ENCODE results near the gene WFDC1. TPM values are rescaled to one million over a fixed set of nuclear protein-coding genes. Genes with fewer than 3 reads are reported as not detected.
"Not testable (repeated sequence)": the region's sequence is repeated elsewhere in the genome, so short reads cannot be mapped to it uniquely, and the experiment has no call there.

The WFDC1 gene
- total RNA-seq, 1 donor from 2014 or later, result 1.6 TPM

DNA sequence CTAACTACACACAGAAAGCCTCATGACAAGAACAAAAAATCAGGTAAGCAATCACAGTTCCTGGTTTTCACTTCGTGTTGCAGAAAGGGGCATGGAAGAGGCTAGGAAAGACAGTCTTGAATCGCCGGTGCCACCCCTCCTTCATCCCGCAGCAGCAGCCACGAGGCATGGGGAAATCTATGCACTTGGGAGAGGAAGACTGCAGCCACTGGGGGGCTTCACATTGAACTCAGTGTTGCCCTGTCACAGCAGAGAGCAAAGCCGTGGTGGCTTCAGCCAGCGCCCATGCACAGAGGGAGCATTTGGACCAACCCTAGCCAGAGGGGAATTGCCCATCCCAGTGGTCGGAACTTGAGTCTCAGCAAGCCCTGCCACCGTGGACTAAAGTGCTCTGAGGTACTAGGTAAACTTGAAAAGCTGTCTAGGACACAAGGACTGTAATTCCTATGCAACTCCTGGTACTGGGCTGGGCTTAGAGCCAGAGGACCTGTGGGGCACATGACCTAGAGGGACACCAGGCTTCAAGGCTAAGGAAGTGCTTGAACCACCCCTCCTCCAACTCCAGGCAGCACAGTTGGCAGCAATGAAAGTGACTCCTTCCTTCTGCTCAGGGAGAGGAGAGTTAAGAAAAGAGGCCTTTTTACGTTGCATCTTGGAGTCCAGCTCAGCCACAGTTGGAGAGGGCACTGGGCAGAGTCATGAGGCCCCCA is 38.5 kb downstream of the WFDC1 start:
- Histone ChIP-seq H3K9me3 (ENCODE audit: control insufficient read depth in 3 of 3, low read length in 3 of 3) (no peaks in the 10 kb centered on the region), H3K36me3 (ENCODE audit: control insufficient read depth in 3 of 3, insufficient read depth in 3 of 3, low read length in 3 of 3) (no peaks in the 10 kb centered on the region), H3K27ac (ENCODE audit: low read depth, low read length) (no peak overlapping the region), H3K9ac (ENCODE audit: low read depth in 1 of 3, low read length in 3 of 3) (no peak overlapping the region), H3K27me3 (ENCODE audit: control insufficient read depth in 3 of 3, insufficient read depth in 3 of 3, low read length in 3 of 3) (peaks cover 2 to 6% (median 3%) of the 10 kb centered on the region in 3 donors), H3K4me1 (ENCODE audit: control insufficient read depth in 3 of 3, insufficient read depth in 3 of 3, low read length in 3 of 3) (no peaks in the 10 kb centered on the region), H3K4me3 (ENCODE audit: low read length in 3 of 3) (no peak overlapping the region)

DNA sequence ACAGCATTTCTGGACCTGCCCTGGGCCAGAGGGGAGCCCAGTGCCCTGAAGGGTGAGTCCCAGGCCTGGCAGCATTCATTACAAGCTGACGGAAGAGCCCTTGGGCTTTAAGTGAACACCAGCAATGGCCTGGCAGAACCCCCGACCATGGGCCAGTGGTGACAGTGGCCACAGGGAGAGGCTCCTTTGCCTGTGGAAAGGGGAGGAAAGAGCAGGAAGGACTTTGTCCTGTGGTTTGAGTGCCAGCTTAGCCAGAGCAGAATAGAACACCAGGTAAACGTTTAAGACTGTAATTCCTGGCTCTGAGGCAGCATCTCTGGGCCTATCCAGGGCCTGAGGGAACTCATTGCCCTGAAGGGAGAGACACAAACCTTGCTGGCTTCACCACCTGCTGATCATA is 39.4 kb downstream of the WFDC1 start:
- Histone ChIP-seq H3K27ac (ENCODE audit: low read depth, low read length) (no peak overlapping the region), H3K4me3 (ENCODE audit: low read length in 3 of 3) (no peak overlapping the region), H3K9me3 (ENCODE audit: control insufficient read depth in 3 of 3, low read length in 3 of 3) (no peaks in the 10 kb centered on the region), H3K4me1 (ENCODE audit: control insufficient read depth in 3 of 3, insufficient read depth in 3 of 3, low read length in 3 of 3) (no peaks in the 10 kb centered on the region), H3K9ac (ENCODE audit: low read depth in 1 of 3, low read length in 3 of 3) (no peak overlapping the region), H3K36me3 (ENCODE audit: control insufficient read depth in 3 of 3, insufficient read depth in 3 of 3, low read length in 3 of 3) (no peaks in the 10 kb centered on the region), H3K27me3 (ENCODE audit: control insufficient read depth in 3 of 3, insufficient read depth in 3 of 3, low read length in 3 of 3) (peaks cover 3 to 6% (median 3%) of the 10 kb centered on the region in 3 donors)

DNA sequence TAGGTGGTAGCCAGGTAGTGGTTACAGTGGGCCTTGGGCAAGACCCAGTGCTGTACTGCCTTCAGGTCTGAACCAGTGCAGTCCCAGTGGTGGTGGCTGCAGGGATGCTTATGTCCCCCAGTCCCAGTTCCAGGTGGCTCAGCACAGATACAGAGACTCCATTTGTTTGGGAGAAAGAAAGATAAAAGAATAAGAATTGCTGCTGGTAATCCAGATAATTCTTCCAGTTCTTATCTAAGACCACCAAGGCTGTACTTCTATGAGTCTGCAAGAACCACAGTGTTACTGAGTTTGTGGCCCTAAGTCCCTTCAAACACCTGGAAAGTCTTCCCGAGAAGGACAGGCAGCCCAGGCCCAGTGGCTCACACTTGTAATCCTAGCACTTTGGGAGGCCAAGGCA is 39.8 kb downstream of the WFDC1 start:
- Histone ChIP-seq H3K9ac (ENCODE audit: low read depth in 1 of 3, low read length in 3 of 3) (no peak overlapping the region), H3K9me3 (ENCODE audit: control insufficient read depth in 3 of 3, low read length in 3 of 3) (no peaks in the 10 kb centered on the region), H3K4me3 (ENCODE audit: low read length in 3 of 3) (no peak overlapping the region), H3K27me3 (ENCODE audit: control insufficient read depth in 3 of 3, insufficient read depth in 3 of 3, low read length in 3 of 3) (peaks cover 3 to 6% (median 5%) of the 10 kb centered on the region in 3 donors), H3K4me1 (ENCODE audit: control insufficient read depth in 3 of 3, insufficient read depth in 3 of 3, low read length in 3 of 3) (no peaks in the 10 kb centered on the region), H3K36me3 (ENCODE audit: control insufficient read depth in 3 of 3, insufficient read depth in 3 of 3, low read length in 3 of 3) (no peaks in the 10 kb centered on the region), H3K27ac (ENCODE audit: low read depth, low read length) (no peak overlapping the region)

DNA sequence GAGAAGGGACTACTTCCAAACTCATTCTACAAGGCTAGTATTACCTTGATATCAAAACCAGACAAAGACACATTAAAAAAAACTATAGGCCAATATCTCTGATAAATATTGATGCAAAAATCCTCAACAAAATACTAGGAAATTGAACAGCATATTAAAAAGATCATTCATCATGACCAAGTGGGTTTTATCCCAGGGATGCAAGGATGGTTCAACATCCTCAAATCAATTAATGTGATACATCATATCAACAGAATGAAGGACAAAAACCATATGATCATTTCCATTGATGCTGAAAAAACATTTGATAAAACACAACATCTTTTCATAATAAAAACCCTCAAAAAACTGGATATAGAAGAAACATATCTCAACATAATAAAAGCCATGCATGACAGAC is 42.6 kb downstream of the WFDC1 start:
- not testable (repeated sequence) for H3K4me3 ChIP-seq (ENCODE audit: low read length in 3 of 3); H3K27ac ChIP-seq (ENCODE audit: low read depth, low read length); H3K9ac ChIP-seq (ENCODE audit: low read depth in 1 of 3, low read length in 3 of 3); H3K36me3 ChIP-seq (ENCODE audit: control insufficient read depth in 3 of 3, insufficient read depth in 3 of 3, low read length in 3 of 3); H3K4me1 ChIP-seq (ENCODE audit: control insufficient read depth in 3 of 3, insufficient read depth in 3 of 3, low read length in 3 of 3); H3K9me3 ChIP-seq (ENCODE audit: control insufficient read depth in 3 of 3, low read length in 3 of 3)
- peaks cover 0 to 14% (median 6%) of the 10 kb centered on the region in 3 donors for H3K27me3 ChIP-seq (ENCODE audit: control insufficient read depth in 3 of 3, insufficient read depth in 3 of 3, low read length in 3 of 3)

DNA sequence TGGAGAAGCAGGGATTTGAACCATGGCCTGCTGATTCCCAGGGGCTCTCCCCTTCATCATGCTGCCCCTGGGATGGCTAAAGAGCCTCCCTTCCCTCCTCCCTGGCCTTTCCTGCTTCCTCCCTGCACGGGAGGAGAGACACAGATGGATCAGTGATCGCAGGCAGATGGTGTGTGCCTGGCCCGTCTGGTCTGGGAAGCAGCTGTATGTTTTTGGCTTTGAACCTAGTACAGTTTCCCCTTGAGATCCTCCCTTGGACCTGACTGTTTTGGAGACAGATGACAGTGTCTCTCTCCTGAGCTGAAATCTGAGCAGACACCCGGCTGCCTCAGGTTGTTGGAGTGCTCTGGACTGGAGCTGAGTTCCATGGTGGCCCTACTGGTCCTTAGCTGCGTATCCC is 44.6 kb downstream of the WFDC1 start:
- H3K9ac ChIP-seq (ENCODE audit: low read depth in 1 of 3, low read length in 3 of 3), result no peak overlapping the region
- no peaks in the 10 kb centered on the region for H3K4me1 ChIP-seq (ENCODE audit: control insufficient read depth in 3 of 3, insufficient read depth in 3 of 3, low read length in 3 of 3)
- H3K36me3 ChIP-seq (ENCODE audit: control insufficient read depth in 3 of 3, insufficient read depth in 3 of 3, low read length in 3 of 3), result no peaks in the 10 kb centered on the region
- H3K27ac ChIP-seq (ENCODE audit: low read depth, low read length), result no peak overlapping the region
- no peaks in the 10 kb centered on the region for H3K9me3 ChIP-seq (ENCODE audit: control insufficient read depth in 3 of 3, low read length in 3 of 3)
- H3K4me3 ChIP-seq (ENCODE audit: low read length in 3 of 3), result no peak overlapping the region
- peaks cover 0 to 14% (median 6%) of the 10 kb centered on the region in 3 donors for H3K27me3 ChIP-seq (ENCODE audit: control insufficient read depth in 3 of 3, insufficient read depth in 3 of 3, low read length in 3 of 3)

DNA sequence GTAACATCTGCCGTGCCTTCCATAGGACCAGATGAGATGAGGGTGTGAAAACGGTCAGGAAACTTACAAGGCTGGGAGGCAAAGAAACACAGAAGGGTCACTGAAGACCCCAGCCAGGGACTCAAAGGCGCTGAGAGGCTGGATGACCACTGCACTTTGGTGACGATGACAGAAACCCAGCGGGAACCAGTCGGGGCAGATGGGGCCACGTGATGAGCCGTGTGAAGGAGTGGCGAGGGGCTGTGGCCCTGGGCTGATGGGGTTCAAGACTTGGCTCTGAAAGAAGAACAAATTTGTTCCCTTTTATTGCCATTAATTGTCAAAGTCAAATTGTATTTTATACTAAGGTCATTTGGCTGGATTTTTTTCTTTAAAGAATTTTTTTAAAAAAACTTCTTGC is 45.1 kb downstream of the WFDC1 start:
- H3K27ac ChIP-seq (ENCODE audit: low read depth, low read length), result no peak overlapping the region
- no peaks in the 10 kb centered on the region for H3K36me3 ChIP-seq (ENCODE audit: control insufficient read depth in 3 of 3, insufficient read depth in 3 of 3, low read length in 3 of 3)
- H3K4me3 ChIP-seq (ENCODE audit: low read length in 3 of 3), result no peak overlapping the region
- peaks cover 0 to 14% (median 6%) of the 10 kb centered on the region in 3 donors for H3K27me3 ChIP-seq (ENCODE audit: control insufficient read depth in 3 of 3, insufficient read depth in 3 of 3, low read length in 3 of 3)
- H3K9me3 ChIP-seq (ENCODE audit: control insufficient read depth in 3 of 3, low read length in 3 of 3), result no peaks in the 10 kb centered on the region
- H3K4me1 ChIP-seq (ENCODE audit: control insufficient read depth in 3 of 3, insufficient read depth in 3 of 3, low read length in 3 of 3), result no peaks in the 10 kb centered on the region
- H3K9ac ChIP-seq (ENCODE audit: low read depth in 1 of 3, low read length in 3 of 3), result no peak overlapping the region

DNA sequence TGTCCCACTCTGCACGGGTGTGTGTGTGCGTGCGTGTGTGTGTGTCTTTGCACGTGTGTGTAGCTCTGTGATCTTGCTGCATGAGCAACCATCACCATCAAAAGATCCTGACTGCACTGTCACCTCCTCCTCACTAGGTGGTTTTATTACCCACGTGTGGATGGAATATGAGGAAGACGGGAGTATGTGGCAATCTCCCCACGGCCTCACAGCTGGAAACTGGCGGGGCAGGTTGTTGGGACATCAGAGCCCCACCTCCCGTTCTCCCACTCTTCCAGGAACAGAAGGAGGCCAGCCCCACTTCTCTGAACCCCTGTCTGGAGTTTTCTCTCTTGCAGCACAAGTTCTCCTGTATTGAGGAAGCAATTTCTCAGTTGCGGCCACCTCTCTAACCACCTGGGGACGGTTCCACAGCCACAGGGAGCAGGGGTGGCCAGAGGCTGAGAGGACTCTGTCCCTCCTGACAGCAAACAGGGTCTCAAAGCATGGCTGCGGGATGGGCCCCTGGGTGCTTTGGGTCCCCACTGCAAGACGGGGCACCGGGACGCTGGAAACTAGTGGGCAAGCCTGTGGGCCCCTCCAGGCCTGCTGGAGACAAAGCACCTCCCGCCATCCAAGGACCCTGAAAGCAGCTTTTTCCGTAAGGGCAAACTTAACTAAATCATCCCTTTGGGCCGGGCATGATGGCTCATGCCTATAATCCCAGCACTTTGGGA is 45.8 kb downstream of the WFDC1 start:
- H3K9ac ChIP-seq (ENCODE audit: low read depth in 1 of 3, low read length in 3 of 3), result no peak overlapping the region
- H3K27me3 ChIP-seq (ENCODE audit: control insufficient read depth in 3 of 3, insufficient read depth in 3 of 3, low read length in 3 of 3), result peaks cover 0 to 14% (median 6%) of the 10 kb centered on the region in 3 donors
- no peaks in the 10 kb centered on the region for H3K36me3 ChIP-seq (ENCODE audit: control insufficient read depth in 3 of 3, insufficient read depth in 3 of 3, low read length in 3 of 3)
- H3K4me3 ChIP-seq (ENCODE audit: low read length in 3 of 3), result no peak overlapping the region
- no peaks in the 10 kb centered on the region for H3K4me1 ChIP-seq (ENCODE audit: control insufficient read depth in 3 of 3, insufficient read depth in 3 of 3, low read length in 3 of 3)
- H3K27ac ChIP-seq (ENCODE audit: low read depth, low read length), result no peak overlapping the region
- no peaks in the 10 kb centered on the region for H3K9me3 ChIP-seq (ENCODE audit: control insufficient read depth in 3 of 3, low read length in 3 of 3)

DNA sequence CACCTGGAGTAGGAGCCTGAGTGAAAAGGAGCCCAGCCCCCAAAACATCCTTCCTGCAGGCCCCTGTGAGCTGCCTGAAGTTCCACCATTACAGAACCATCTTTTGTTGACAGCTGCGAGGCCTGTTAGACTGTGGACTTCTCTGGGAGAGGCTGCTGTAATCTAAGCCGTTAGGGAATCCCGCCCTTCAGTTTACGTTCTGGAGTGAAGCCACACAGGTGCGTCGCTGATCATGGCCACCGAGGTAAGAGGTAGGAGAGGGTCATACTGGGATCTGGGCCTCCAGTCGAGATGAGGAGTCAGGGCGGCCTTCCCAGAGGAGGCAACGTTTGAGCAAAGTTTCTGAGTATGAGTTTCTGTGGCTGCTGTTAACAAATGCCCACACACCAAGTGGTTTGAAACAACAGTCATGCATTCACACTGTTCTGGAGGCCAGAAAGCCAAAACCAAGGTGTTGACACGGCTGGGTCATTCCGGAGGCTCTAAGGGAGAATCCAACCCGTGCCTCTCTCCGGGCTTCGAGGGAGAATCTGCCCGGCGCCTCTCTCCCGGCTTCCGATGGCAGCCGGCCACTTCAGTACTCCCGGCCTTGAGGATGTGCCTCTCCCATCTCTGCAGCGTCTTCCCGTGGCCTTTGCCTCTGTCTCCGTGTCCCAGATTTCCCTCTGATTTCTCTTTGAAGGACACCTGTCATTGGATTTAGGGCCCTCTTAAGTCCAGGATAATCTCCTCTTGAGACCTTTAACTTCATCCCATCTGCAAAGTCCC is 47.0 kb downstream of the WFDC1 start:
- Histone ChIP-seq H3K4me3 (ENCODE audit: low read length in 3 of 3) (no peak overlapping the region), H3K9me3 (ENCODE audit: control insufficient read depth in 3 of 3, low read length in 3 of 3) (no peaks in the 10 kb centered on the region), H3K4me1 (ENCODE audit: control insufficient read depth in 3 of 3, insufficient read depth in 3 of 3, low read length in 3 of 3) (no peaks in the 10 kb centered on the region), H3K27ac (ENCODE audit: low read depth, low read length) (no peak overlapping the region), H3K36me3 (ENCODE audit: control insufficient read depth in 3 of 3, insufficient read depth in 3 of 3, low read length in 3 of 3) (no peaks in the 10 kb centered on the region), H3K9ac (ENCODE audit: low read depth in 1 of 3, low read length in 3 of 3) (no peak overlapping the region), H3K27me3 (ENCODE audit: control insufficient read depth in 3 of 3, insufficient read depth in 3 of 3, low read length in 3 of 3) (peaks cover 0 to 17% (median 6%) of the 10 kb centered on the region in 3 donors)

DNA sequence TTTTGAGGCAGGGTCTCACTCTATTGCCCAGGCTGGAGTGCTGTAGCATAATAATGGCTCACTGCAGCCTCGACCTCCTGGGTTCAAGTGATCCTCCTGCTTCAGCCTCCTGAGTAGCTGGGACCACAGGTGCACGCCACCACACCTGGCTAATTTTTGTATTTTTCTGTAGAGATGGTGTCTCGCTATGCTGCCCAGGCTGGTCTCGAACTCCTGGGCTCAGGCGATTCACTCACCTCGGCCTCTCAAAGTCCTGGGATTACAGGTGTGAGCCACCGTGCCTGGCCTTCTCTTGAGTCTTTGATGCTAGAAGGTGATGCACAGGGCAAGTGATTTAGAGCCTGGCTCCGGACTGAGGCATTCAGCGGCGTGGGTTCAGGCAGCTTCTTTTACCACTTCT is 49.1 kb downstream of the WFDC1 start:
- H3K4me1 ChIP-seq (ENCODE audit: control insufficient read depth in 3 of 3, insufficient read depth in 3 of 3, low read length in 3 of 3); H3K9ac ChIP-seq (ENCODE audit: low read depth in 1 of 3, low read length in 3 of 3); H3K9me3 ChIP-seq (ENCODE audit: control insufficient read depth in 3 of 3, low read length in 3 of 3); H3K27ac ChIP-seq (ENCODE audit: low read depth, low read length); H3K36me3 ChIP-seq (ENCODE audit: control insufficient read depth in 3 of 3, insufficient read depth in 3 of 3, low read length in 3 of 3); H3K4me3 ChIP-seq (ENCODE audit: low read length in 3 of 3): not testable (repeated sequence)
- H3K27me3 ChIP-seq (ENCODE audit: control insufficient read depth in 3 of 3, insufficient read depth in 3 of 3, low read length in 3 of 3), result peaks cover 0 to 19% (median 13%) of the 10 kb centered on the region in 3 donors

DNA sequence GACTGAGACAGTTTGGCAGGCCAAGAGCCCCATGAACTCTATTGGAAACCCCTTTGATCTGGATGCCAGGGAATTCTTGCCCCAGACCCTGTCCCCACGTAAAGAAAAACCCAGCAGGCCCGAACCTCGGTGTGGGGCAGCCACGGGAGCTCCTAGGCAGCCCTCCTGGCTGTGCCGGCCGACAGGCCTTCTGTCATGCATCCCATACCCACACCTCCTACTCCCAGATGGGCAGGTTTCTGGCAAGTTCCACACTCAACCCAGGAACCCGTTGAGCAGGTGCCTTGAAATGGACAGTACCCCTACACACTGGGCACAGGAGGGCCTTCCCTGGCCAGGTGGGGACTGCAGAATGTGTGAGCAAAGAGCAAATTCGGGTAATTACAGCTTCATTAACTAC is 50.1 kb downstream of the WFDC1 start:
- Histone ChIP-seq H3K9me3 (ENCODE audit: control insufficient read depth in 3 of 3, low read length in 3 of 3) (no peaks in the 10 kb centered on the region), H3K4me1 (ENCODE audit: control insufficient read depth in 3 of 3, insufficient read depth in 3 of 3, low read length in 3 of 3) (no peaks in the 10 kb centered on the region), H3K4me3 (ENCODE audit: low read length in 3 of 3) (no peak overlapping the region), H3K36me3 (ENCODE audit: control insufficient read depth in 3 of 3, insufficient read depth in 3 of 3, low read length in 3 of 3) (no peaks in the 10 kb centered on the region), H3K27me3 (ENCODE audit: control insufficient read depth in 3 of 3, insufficient read depth in 3 of 3, low read length in 3 of 3) (peaks cover 0 to 19% (median 10%) of the 10 kb centered on the region in 3 donors), H3K9ac (ENCODE audit: low read depth in 1 of 3, low read length in 3 of 3) (no peak overlapping the region), H3K27ac (ENCODE audit: low read depth, low read length) (no peak overlapping the region)
